Activated CD4-positive, alpha-beta T cell treated with anti-CD3 and anti-CD28 coated beads, Interleukin-2, amount 10 ng/mL, durations not matched to agents 24 days and 14 days (primary cell): ENCODE measurements around the gene BRICD5. TPM values are rescaled to one million over a fixed set of nuclear protein-coding genes. Genes with fewer than 3 reads are reported as not detected.

Experiments
- total RNA-seq: library from RNA; stranded (reverse); gene quantifications from 2 replicates; pipeline ENCODE4 v1.2.3, GENCODE V29; 2022

Gene BRICD5
- total RNA-seq, 1 donor from 2014 or later, result 23.1 TPM

Other genes starting within 250 kb of the BRICD5 start
- gene RPS2, start 246.0 kb downstream of the BRICD5 start, total RNA-seq, result 3,359 and 3,401 TPM in 2 replicates
- gene RNF151, start 244.0 kb downstream of the BRICD5 start, total RNA-seq, result 0.57 TPM in 1 of 2 replicates, not detected in the other
- 81.4 and 87.5 TPM in 2 replicates for gene TBL3, start 238.8 kb downstream of the BRICD5 start, total RNA-seq
- gene NOXO1, start 229.4 kb downstream of the BRICD5 start, total RNA-seq, result 0.56 TPM in 1 of 2 replicates, not detected in the other
- 41.6 and 42.8 TPM in 2 replicates for gene GFER, start 226.7 kb downstream of the BRICD5 start, total RNA-seq
- gene SYNGR3, start 220.9 kb downstream of the BRICD5 start, total RNA-seq, result 18.1 and 20.2 TPM in 2 replicates
- gene ZNF598, start 201.0 kb downstream of the BRICD5 start, total RNA-seq, result 93.9 and 99.0 TPM in 2 replicates
- gene NPW, start 191.1 kb downstream of the BRICD5 start, total RNA-seq, result 6.9 and 7.0 TPM in 2 replicates
- 1.3 and 1.8 TPM in 2 replicates for gene NHERF2, start 184.0 kb downstream of the BRICD5 start, total RNA-seq
- 50.3 and 57.7 TPM in 2 replicates for gene NTHL1, start 163.0 kb downstream of the BRICD5 start, total RNA-seq
- 98.8 and 99.8 TPM in 2 replicates for gene TSC2, start 162.9 kb downstream of the BRICD5 start, total RNA-seq
- gene PKD1, start 75.0 kb downstream of the BRICD5 start, total RNA-seq, result 91.4 and 93.3 TPM in 2 replicates
- 0.83 and 1.0 TPM in 2 replicates for gene RAB26, start 62.2 kb downstream of the BRICD5 start, total RNA-seq
- gene TRAF7, start 55.1 kb downstream of the BRICD5 start, total RNA-seq, result 68.7 and 80.3 TPM in 2 replicates
- gene CASKIN1, start 14.3 kb downstream of the BRICD5 start, total RNA-seq, result 2.2 and 2.3 TPM in 2 replicates
- 65.2 and 70.3 TPM in 2 replicates for gene MLST8, start 5.4 kb downstream of the BRICD5 start, total RNA-seq
- gene PGP, start 4.0 kb upstream of the BRICD5 start, total RNA-seq, result 38.7 and 38.9 TPM in 2 replicates
- 33.4 and 34.7 TPM in 2 replicates for gene E4F1, start 12.7 kb upstream of the BRICD5 start, total RNA-seq
- gene DNASE1L2, start 25.6 kb upstream of the BRICD5 start, total RNA-seq, result 1.7 and 2.1 TPM in 2 replicates
- gene ECI1, start 40.7 kb upstream of the BRICD5 start, total RNA-seq, result 34.1 and 38.7 TPM in 2 replicates
- 399 and 416 TPM in 2 replicates for gene RNPS1, start 57.3 kb upstream of the BRICD5 start, total RNA-seq
- gene ABCA3, start 129.9 kb upstream of the BRICD5 start, total RNA-seq, result 8.3 and 9.2 TPM in 2 replicates
- 44.7 and 45.7 TPM in 2 replicates for gene CCNF, start 218.6 kb upstream of the BRICD5 start, total RNA-seq
- gene TEDC2, start 249.2 kb upstream of the BRICD5 start, total RNA-seq, result 40.7 and 41.7 TPM in 2 replicates